Caco-2 (cell line): Measurements from ENCODE around the gene ZNF296. TPM values are rescaled to one million over a fixed set of nuclear protein-coding genes. Genes with fewer than 3 reads are reported as not detected.

Experiments used
- BruUV-seq: library from RNA; stranded (reverse); fragments of 400-500 nt; replicated peaks from 2 replicates; lab custom pipeline; 2021; lab: Mats Ljungman, UMichigan
- CTCF ChIA-PET: fragments of 300-600 bp; sonication (Branson Sonifier 250); formaldehyde crosslinking; loops from one replicate; lab custom pipeline; 2022; ENCODE audit warnings: antibody characterized with exemption; lab: Charles Lee
- POLR2A ChIA-PET: fragments of 300-600 bp; sonication (Branson Sonifier 250); formaldehyde crosslinking; loops from one replicate; lab custom pipeline; 2022; ENCODE audit warnings: antibody characterized with exemption; lab: Charles Lee
- DNase-seq, 2 experiments: peaks; one replicate each; pipeline versions ENCODE4 v3.0.0 to v3.0.0-alpha.2; 2020 to 2022
- H3K27me3 ChIP-seq: replicated peaks from 2 replicates; pipeline ENCODE4 v1.6.0; 2011; ENCODE audit warnings: low read length; ENCODE audit not compliant: control insufficient read depth, insufficient read depth
- H3K36me3 ChIP-seq: 2 replicates; pipeline ENCODE4 v1.5.1; 2011; ENCODE audit warnings: low read length; ENCODE audit not compliant: control insufficient read depth, insufficient read depth
- H3K4me1 ChIP-seq: fragments of 250-450 bp; sonication (Bioruptor Pico); 2 replicates; pipeline ENCODE4 v1.5.1; 2020; ENCODE audit warnings: mild to moderate bottlenecking
- H3K4me3 ChIP-seq: 2 replicates; pipeline ENCODE4 v1.5.1; 2011; ENCODE audit warnings: low read depth, mild to moderate bottlenecking, control low read depth, low read length
- H3K9me3 ChIP-seq: fragments of 250-450 bp; sonication (Bioruptor Pico); 2 replicates; pipeline ENCODE4 v1.5.1; 2020; ENCODE audit warnings: mild to moderate bottlenecking, moderate library complexity
- H3K27ac Mint-ChIP-seq: one replicate; pipeline ENCODE4 v1.8.0; 2022; ENCODE audit warnings: mixed read lengths; ENCODE audit not compliant: unreplicated experiment
- H3K27me3 Mint-ChIP-seq: one replicate; pipeline ENCODE4 v1.8.0; 2022; ENCODE audit warnings: mixed read lengths; ENCODE audit not compliant: insufficient read depth, unreplicated experiment
- H3K36me3 Mint-ChIP-seq: one replicate; pipeline ENCODE4 v1.8.0; 2022; ENCODE audit warnings: mild to moderate bottlenecking, mixed read lengths; ENCODE audit not compliant: insufficient read depth, unreplicated experiment
- H3K4me1 Mint-ChIP-seq: one replicate; pipeline ENCODE4 v1.8.0; 2022; ENCODE audit warnings: low read depth, mixed read lengths; ENCODE audit not compliant: unreplicated experiment
- H3K4me3 Mint-ChIP-seq: one replicate; pipeline ENCODE4 v1.8.0; 2022; ENCODE audit warnings: mild to moderate bottlenecking, moderate library complexity, mixed read lengths; ENCODE audit not compliant: unreplicated experiment
- H3K9me3 Mint-ChIP-seq: one replicate; pipeline ENCODE4 v1.8.0; 2022; ENCODE audit warnings: mixed read lengths; ENCODE audit not compliant: unreplicated experiment
- CTCF ChIP-seq, 2 experiments: fragments of 200-600 bp in 1 of 2; IDR thresholded peaks; 1 replicate in 1 of 2; 2 replicates in 1 of 2; pipeline versions ENCODE4 v1.5.1 to v1.8.0; 2011 to 2022; ENCODE audit warnings: antibody characterized with exemption in 1 of 2, control low read depth in 1 of 2, inconsistent platforms in 1 of 2, low read depth in 1 of 2, low read length in 1 of 2, mild to moderate bottlenecking in 1 of 2, moderate library complexity in 1 of 2; ENCODE audit not compliant: insufficient read depth in 1 of 2, severe bottlenecking in 1 of 2, unreplicated experiment in 1 of 2
- intact Hi-C: fragments of 100-400 bp; cut with micrococcal nuclease; formaldehyde crosslinking; loops from one replicate; pipeline ENCODE4 v1.10.0; 2022; ENCODE audit not compliant: unreplicated experiment
- total RNA-seq: library from RNA; stranded (reverse); gene quantifications from 2 replicates; pipeline ENCODE4 v1.2.3, GENCODE V29; 2022

ZNF296 gene
- total RNA-seq, 1 experiment from 2014 or later, result 9.4 TPM

GRCh38 chr19:45070214-45070613 lies 6.1 kb downstream of the ZNF296 start:
- Histone ChIP-seq H3K36me3 (peaks cover 3% of the 10 kb centered on the region; the same call in 1 of the 2 replicates), H3K9me3 (no peaks in the 10 kb centered on the region), H3K4me3 (no peak overlapping the region), H3K4me1 (peaks cover 3% of the 10 kb centered on the region; the same call in 1 of the 2 replicates), H3K27me3 (no peaks in the 10 kb centered on the region)
- Mint-ChIP-seq H3K9me3 (no peaks in the 10 kb centered on the region), H3K4me3 (no peak overlapping the region), H3K4me1 (peaks cover 6% of the 10 kb centered on the region), H3K27me3 (no peaks in the 10 kb centered on the region), H3K27ac (no peak overlapping the region), H3K36me3 (peaks cover 68% of the 10 kb centered on the region)
- ChIA-PET POLR2A (no interaction called here), CTCF (no interaction called here)
- no TSS peak for BruUV-seq
- intact Hi-C loops, result loop anchor here (10.0 kb wide), 1 partner anchor 165 kb away; the partner anchor contains the start of gene APOE
- no peak for TF ChIP-seq CTCF (IDR thresholded peaks at IDR 0.05; ENCODE audit: insufficient read depth in 1 of 2, low read depth in 1 of 2, low read length in 1 of 2, severe bottlenecking in 1 of 2, unreplicated experiment in 1 of 2)
- no peak for DNase-seq

- Histone ChIP-seq H3K27me3 (no peaks in the 10 kb centered on the region), H3K36me3 (peaks cover 3% of the 10 kb centered on the region; the same call in 1 of the 2 replicates), H3K4me3 (no peak overlapping the region), H3K4me1 (no peaks in the 10 kb centered on the region), H3K9me3 (no peaks in the 10 kb centered on the region)
- BruUV-seq, result no TSS peak
- no peak for TF ChIP-seq CTCF (IDR thresholded peaks at IDR 0.05; ENCODE audit: insufficient read depth in 1 of 2, low read depth in 1 of 2, low read length in 1 of 2, severe bottlenecking in 1 of 2, unreplicated experiment in 1 of 2)
- ChIA-PET CTCF (interaction anchor here (0.6 kb wide), 1 partner anchor 178 kb away, joined by 4 read pairs; no protein-coding TSS in a partner anchor), POLR2A (interaction anchor here (0.6 to 0.7 kb wide), 2 partner anchors 14 to 179 kb away, joined by 3 to 6 read pairs; no protein-coding TSS in a partner anchor)
- no peaks in the 10 kb centered on the region for H3K27me3 Mint-ChIP-seq
- H3K27ac Mint-ChIP-seq, result no peak overlapping the region
- H3K4me3 Mint-ChIP-seq, result no peak overlapping the region
- peaks cover 70% of the 10 kb centered on the region for H3K36me3 Mint-ChIP-seq
- intact Hi-C loops, result no loop called here
- no peak for DNase-seq
- no peaks in the 10 kb centered on the region for H3K4me1 Mint-ChIP-seq
- no peaks in the 10 kb centered on the region for H3K9me3 Mint-ChIP-seq
These were observed 7.2 kb downstream of the ZNF296 start for GRCh38 chr19:45069056-45069455.

- H3K36me3 Mint-ChIP-seq, result peaks cover 78% of the 10 kb centered on the region
- H3K27ac Mint-ChIP-seq, result no peak overlapping the region
- Histone ChIP-seq H3K36me3 (peaks cover 3% of the 10 kb centered on the region), H3K4me3 (no peak overlapping the region), H3K9me3 (no peaks in the 10 kb centered on the region), H3K27me3 (no peaks in the 10 kb centered on the region), H3K4me1 (no peaks in the 10 kb centered on the region)
- no peaks in the 10 kb centered on the region for H3K9me3 Mint-ChIP-seq
- H3K4me3 Mint-ChIP-seq, result no peak overlapping the region
- no peak for DNase-seq
- POLR2A ChIA-PET, result no interaction called here
- intact Hi-C loops, result no loop called here
- H3K4me1 Mint-ChIP-seq, result no peaks in the 10 kb centered on the region
- CTCF ChIA-PET, result interaction anchor here (0.6 kb wide), 1 partner anchor 8 kb away, joined by 3 read pairs; no protein-coding TSS in a partner anchor
- TF ChIP-seq CTCF (IDR thresholded peaks at IDR 0.05; ENCODE audit: insufficient read depth in 1 of 2, low read depth in 1 of 2, low read length in 1 of 2, severe bottlenecking in 1 of 2, unreplicated experiment in 1 of 2), result no peak
- H3K27me3 Mint-ChIP-seq, result no peaks in the 10 kb centered on the region
- no TSS peak for BruUV-seq
These were observed 8.2 kb downstream of the ZNF296 start for GRCh38 chr19:45068041-45068440.
